Stimulated activated CD8-positive, alpha-beta memory T cell treated with anti-CD3 and anti-CD28 coated beads, Interleukin-4, amount 100 ng/mL, for 48 hours (primary cell): ENCODE results near the gene PARD3.
"Not testable (repeated sequence)": the region's sequence is repeated elsewhere in the genome, so short reads cannot be mapped to it uniquely, and the experiment has no call there.

Source experiments
- DNase-seq: peaks from one replicate; pipeline ENCODE4 v3.0.0-alpha.2; 2020

Gene PARD3

GRCh38 chr10:34707656-34708055 lies 107.4 kb downstream of the PARD3 start:
- no peak for DNase-seq

- not testable (repeated sequence) for DNase-seq
Measured at GRCh38 chr10:34706992-34707391, 108.1 kb downstream of the PARD3 start.

GRCh38 chr10:34706147-34706546 lies 108.9 kb downstream of the PARD3 start:
- DNase-seq: no peak

- no peak for DNase-seq
Measured at GRCh38 chr10:34705563-34705962, 109.5 kb downstream of the PARD3 start.

- no peak for DNase-seq
Measured at GRCh38 chr10:34704526-34705184, 110.4 kb downstream of the PARD3 start.

GRCh38 chr10:34702982-34703381 lies 112.1 kb downstream of the PARD3 start:
- DNase-seq: no peak

GRCh38 chr10:34702093-34702937 lies 112.8 kb downstream of the PARD3 start:
- DNase-seq: no peak

GRCh38 chr10:34701194-34701593 lies 113.9 kb downstream of the PARD3 start:
- DNase-seq: no peak

GRCh38 chr10:34700752-34701151 lies 114.3 kb downstream of the PARD3 start:
- DNase-seq: not testable (repeated sequence)

GRCh38 chr10:34699904-34700517 lies 115.1 kb downstream of the PARD3 start:
- no peak for DNase-seq

- no peak for DNase-seq
Measured at GRCh38 chr10:34698979-34699378, 116.1 kb downstream of the PARD3 start.

- DNase-seq: no peak
Measured at GRCh38 chr10:34698248-34698831, 116.8 kb downstream of the PARD3 start.

- no peak for DNase-seq
Measured at GRCh38 chr10:34697351-34698247, 117.5 kb downstream of the PARD3 start.

GRCh38 chr10:34696423-34696822 lies 118.7 kb downstream of the PARD3 start:
- DNase-seq: no peak

- DNase-seq: no peak
Measured at GRCh38 chr10:34690383-34691049, 124.6 kb downstream of the PARD3 start.

GRCh38 chr10:34689053-34689452 lies 126.0 kb downstream of the PARD3 start:
- DNase-seq: no peak

GRCh38 chr10:34687434-34688210 lies 127.5 kb downstream of the PARD3 start:
- no peak for DNase-seq

GRCh38 chr10:34682580-34682979 lies 132.5 kb downstream of the PARD3 start:
- no peak for DNase-seq

GRCh38 chr10:34681933-34682332 lies 133.2 kb downstream of the PARD3 start:
- no peak for DNase-seq

GRCh38 chr10:34679177-34679576 lies 135.9 kb downstream of the PARD3 start:
- no peak for DNase-seq

- no peak for DNase-seq
Measured at GRCh38 chr10:34677591-34677990, 137.5 kb downstream of the PARD3 start.
